K562 (cell line): Measurements from ENCODE around the gene LMCD1. TPM values are rescaled to one million over a fixed set of nuclear protein-coding genes. Genes with fewer than 3 reads are reported as not detected.

ENCODE experiments used
- ATAC-seq: fragments of 200-7000 bp; cut with Tn5 transposase; 3 replicates; pipeline ENCODE4 v1.9.1; 2020; ENCODE audit warnings: moderate library complexity
- BruUV-seq: library from RNA; stranded (reverse); fragments of 400-500 nt; replicated peaks from 2 replicates; lab custom pipeline; 2021; lab: Mats Ljungman, UMichigan
- CTCF ChIA-PET: fragments of 300-600 bp; formaldehyde crosslinking; extraction: SDS; loops from one replicate; lab custom pipeline; 2021; ENCODE audit warnings: low intra/inter-chr PET ratio; lab: Yijun Ruan, JAX
- POLR2A ChIA-PET: fragments of 300-600, 350-650 bp; sonication (Branson Sonifier 250); formaldehyde crosslinking; extraction: SDS; loops from one replicate; lab custom pipeline; 2021; ENCODE audit warnings: antibody characterized with exemption, inconsistent platforms; lab: Yijun Ruan, JAX
- DNase-seq, 4 experiments: peaks; one replicate each; pipeline versions ENCODE4 v3.0.0 to v3.0.0-alpha.2; 2011 to 2018; ENCODE audit warnings: low spot score in 3 of 4, mixed read lengths in 3 of 4; ENCODE audit errors: extremely low read depth in 1 of 4
- FAIRE-seq: peaks from 2 replicates; lab custom pipeline; 2011; peaks lifted over from hg19 to GRCh38; lab: Jason Lieb, UNC
- H2AFZ ChIP-seq: 2 replicates; pipeline ENCODE4 v1.6.0; 2011; ENCODE audit warnings: low read depth, low read length, control low read depth, inconsistent platforms
- H3K27ac ChIP-seq: fragments of 200-600 bp; 3 replicates; pipeline ENCODE4 v1.8.0; 2011; ENCODE audit warnings: low read depth, mild to moderate bottlenecking, control low read depth, inconsistent platforms, low read length, moderate library complexity, mixed read lengths; ENCODE audit errors: extremely low read depth
- H3K27me3 ChIP-seq, 2 experiments: fragments of 300-600 bp in 1 of 2; 2 replicates in 1 of 2; 3 replicates in 1 of 2; pipeline versions ENCODE4 v1.6.0 to v1.8.0; 2011; ENCODE audit warnings: inconsistent platforms in 2 of 2, low read length in 2 of 2, mild to moderate bottlenecking in 1 of 2, mixed read lengths in 1 of 2, moderate library complexity in 1 of 2; ENCODE audit not compliant: control insufficient read depth in 2 of 2, insufficient read depth in 2 of 2
- H3K36me3 ChIP-seq: fragments of 300-600 bp; 3 replicates; pipeline ENCODE4 v1.8.0; 2011; ENCODE audit warnings: mild to moderate bottlenecking, low read length, inconsistent platforms; ENCODE audit not compliant: control insufficient read depth, insufficient read depth
- H3K4me1 ChIP-seq, 2 experiments: fragments of 200-600 bp in 1 of 2; replicated peaks in 1 of 2; 2 replicates in 1 of 2; 3 replicates in 1 of 2; pipeline versions ENCODE4 v1.5.1 to v1.8.0; 2011; ENCODE audit warnings: inconsistent platforms in 2 of 2, low read length in 2 of 2, mild to moderate bottlenecking in 1 of 2, mixed read lengths in 1 of 2, moderate library complexity in 1 of 2; ENCODE audit not compliant: control insufficient read depth in 2 of 2, insufficient read depth in 2 of 2
- H3K4me2 ChIP-seq: 2 replicates; pipeline ENCODE4 v1.6.1; 2011; ENCODE audit warnings: low read length, control low read depth, inconsistent platforms, mixed read lengths; ENCODE audit not compliant: insufficient read depth
- H3K4me3 ChIP-seq: fragments of 200-600 bp; sonication (generic), shearing (Covaris generic); 2 replicates; pipeline ENCODE4 v1.5.1; 2016; ENCODE audit warnings: control low read depth, inconsistent platforms
- H3K79me2 ChIP-seq: fragments of 200-600 bp; 3 replicates; pipeline ENCODE4 v1.8.0; 2011; ENCODE audit warnings: low read length, inconsistent platforms; ENCODE audit not compliant: control insufficient read depth, insufficient read depth
- H3K9ac ChIP-seq, 2 experiments: 2 replicates each; pipeline versions ENCODE4 v1.6.0 to v1.6.1; 2011; ENCODE audit warnings: low read depth in 2 of 2, low read length in 2 of 2, control low read depth in 1 of 2, inconsistent platforms in 1 of 2, mild to moderate bottlenecking in 1 of 2, mixed read lengths in 1 of 2; ENCODE audit not compliant: insufficient read depth in 1 of 2
- H3K9me1 ChIP-seq: one replicate; pipeline ENCODE4 v1.6.0; 2011; ENCODE audit warnings: inconsistent platforms, mild to moderate bottlenecking, low read length, moderate library complexity; ENCODE audit not compliant: control insufficient read depth, insufficient read depth
- H3K9me3 ChIP-seq: replicated peaks from 2 replicates; pipeline ENCODE4 v1.5.1; 2011; ENCODE audit warnings: low read depth, low read length, inconsistent platforms; ENCODE audit not compliant: control insufficient read depth, insufficient read depth
- H4K20me1 ChIP-seq: replicated peaks from 2 replicates; pipeline ENCODE4 v1.6.1; 2011; ENCODE audit warnings: low read length, inconsistent platforms, mixed read lengths; ENCODE audit not compliant: control insufficient read depth, insufficient read depth
- BCOR ChIP-seq: fragments of 450-650 bp; IDR thresholded peaks from 2 replicates; pipeline ENCODE4 v1.6.1; 2016
- CBFA2T3 ChIP-seq: fragments of 450-650 bp; IDR thresholded peaks from 2 replicates; pipeline ENCODE4 v1.6.1; 2017
- CREBBP ChIP-seq: IDR thresholded peaks from one replicate; pipeline ENCODE4 v1.6.1; 2012; ENCODE audit warnings: low read depth, mild to moderate bottlenecking, control low read depth, inconsistent platforms, low read length
- DEAF1 ChIP-seq: fragments of 450-650 bp; formaldehyde crosslinking; IDR thresholded peaks from 2 replicates; pipeline ENCODE4 v1.4.0; 2020; ENCODE audit warnings: mild to moderate bottlenecking, moderate library complexity
- DNMT1 ChIP-seq: fragments of 450-650 bp; IDR thresholded peaks from 2 replicates; pipeline ENCODE4 v1.6.1; 2016; ENCODE audit warnings: antibody characterized with exemption, mild to moderate bottlenecking
- E2F3 ChIP-seq: fragments of 250-450 bp; sonication (Bioruptor Pico); IDR thresholded peaks from 2 replicates; pipeline ENCODE4 v1.4.0; 2020; ENCODE audit warnings: mild to moderate bottlenecking
- HDAC2 ChIP-seq: fragments of 450-650 bp; IDR thresholded peaks from 2 replicates; pipeline ENCODE4 v1.6.1; 2016; ENCODE audit warnings: mild to moderate bottlenecking
- HIVEP1 ChIP-seq: fragments of 250-450 bp; sonication (Bioruptor Pico); IDR thresholded peaks from 2 replicates; pipeline ENCODE4 v1.4.0; 2020; ENCODE audit warnings: mild to moderate bottlenecking
- HOMEZ ChIP-seq: fragments of 250-450 bp; sonication (Bioruptor Pico); IDR thresholded peaks from 2 replicates; pipeline ENCODE4 v1.4.0; 2020; ENCODE audit warnings: mild to moderate bottlenecking, moderate library complexity
- LCOR ChIP-seq: sonication (generic); formaldehyde crosslinking; IDR thresholded peaks from 2 replicates; pipeline ENCODE4 v1.8.0; 2022; ENCODE audit warnings: mild to moderate bottlenecking, missing genetic modification reagents
- MAFF ChIP-seq: IDR thresholded peaks from 2 replicates; pipeline ENCODE4 v1.6.1; 2012; ENCODE audit warnings: low read length, improper control_type of control experiment
- PRPF4 ChIP-seq: fragments of 200-400 bp; formaldehyde crosslinking; IDR thresholded peaks from one replicate; pipeline ENCODE4 v1.6.1; 2017; ENCODE audit warnings: low read length, low read depth, mild to moderate bottlenecking; ENCODE audit not compliant: insufficient read depth, poor library complexity, severe bottlenecking
- SPI1 ChIP-seq: IDR thresholded peaks from 2 replicates; pipeline ENCODE4 v1.6.1; 2011; ENCODE audit warnings: low read depth, low read length, control low read depth, borderline replicate concordance
- TBL1XR1 ChIP-seq, 2 experiments: IDR thresholded peaks; 2 replicates each; pipeline ENCODE4 v1.6.1; 2012; ENCODE audit warnings: improper control_type of control experiment in 2 of 2, low read length in 2 of 2, mild to moderate bottlenecking in 1 of 2
- ZNF174 ChIP-seq: fragments of 250-450 bp; sonication (Bioruptor Pico); IDR thresholded peaks from 2 replicates; pipeline ENCODE4 v1.4.0; 2020; ENCODE audit warnings: mild to moderate bottlenecking
- ZNF24 ChIP-seq: fragments of 450-650 bp; IDR thresholded peaks from 2 replicates; pipeline ENCODE4 v1.6.1; 2016
- ZNF347 ChIP-seq: fragments of 450-650 bp; formaldehyde crosslinking; IDR thresholded peaks from 2 replicates; pipeline ENCODE4 v1.4.0; 2020; ENCODE audit warnings: low read depth, mild to moderate bottlenecking, moderate library complexity
- ZNF518B ChIP-seq: fragments of 250-450 bp; sonication (Bioruptor Pico); IDR thresholded peaks from 2 replicates; pipeline ENCODE4 v1.5.0; 2021; ENCODE audit warnings: mild to moderate bottlenecking, moderate library complexity
- WGBS: fragments of 100-300 bp; shearing (Covaris generic); methylation state at CpG from one replicate; pipeline ENCODE4 v1.1.6; 2016; ENCODE audit warnings: low coverage, mixed read lengths; ENCODE audit not compliant: insufficient coverage; ENCODE audit errors: missing lambda C conversion rate; 5-methylcytosine and 5-hydroxymethylcytosine counted together
- in situ Hi-C: fragments of 300-500 bp; cut with MboI; formaldehyde crosslinking; loops from 4 replicates; pipeline ENCODE4 v1.15.0; 2018; ENCODE audit warnings: inconsistent platforms, mixed read lengths
- intact Hi-C: fragments of 100-400 bp; cut with micrococcal nuclease; formaldehyde crosslinking; loops from 2 replicates; pipeline ENCODE4 v1.14.2; 2022
- polyA plus RNA-seq, 8 experiments: library from polyadenylated mRNA; depleted of rRNA in 4 of 8; stranded (reverse) in 5 of 8; unstranded in 3 of 8; fragments of >200 nt; fragmentation: Nextera tagmentation in 2 of 8; fragmentation: Illumina TruSeq in 1 of 8; extraction: Ambion mirVana in 2 of 8; extraction: Trizol in 1 of 8; gene quantifications; 2 replicates each; pipeline versions ENCODE4 v1.2.1 to v1.2.3, GENCODE V29; 2011 to 2014; ENCODE audit warnings: inconsistent platforms in 1 of 8, missing spikeins in 1 of 8
- total RNA-seq, 7 experiments: library from RNA; depleted of rRNA in 6 of 7; stranded (reverse); fragments of >200 nt in 6 of 7; fragmentation: Illumina TruSeq in 2 of 7; extraction: Trizol in 2 of 7; gene quantifications; 2 replicates each; pipeline versions ENCODE4 v1.2.1 to v1.2.3, GENCODE V29; 2011 to 2021; ENCODE audit warnings: low replicate concordance in 1 of 7

Gene LMCD1
- total and polyA plus RNA-seq, 9 of the 15 experiments (the other 6 are each of a cell fraction or from before 2014, with no cell fraction given) = 0.60 TPM; not detected in 8

GRCh38 chr3:8517487-8517886 is 15.9 kb downstream of the LMCD1 start (continued):
- TF ChIP-seq ZNF518B (no peak), ZNF24 (no peak), CBFA2T3 (no peak), BCOR (no peak), DEAF1 (CRISPR knock-in tag) (no peak)

- CTCF ChIA-PET = no interaction called here
Observed at GRCh38 chr3:8518138-8518537, 16.5 kb downstream of the LMCD1 start.

More at GRCh38 chr3:8518138-8518537, 16.5 kb downstream of the LMCD1 start:
- POLR2A ChIA-PET = no interaction called here
- Histone ChIP-seq H3K4me3 (no peak overlapping the region), H4K20me1 (no peaks in the 10 kb centered on the region), H3K27ac (no peak overlapping the region), H3K9me3 (no peaks in the 10 kb centered on the region), H3K4me2 (no peak overlapping the region), H3K4me1 (no peaks in the 10 kb centered on the region), H3K79me2 (no peaks in the 10 kb centered on the region), H3K27me3 (no peaks in the 10 kb centered on the region), H2AFZ (no peak overlapping the region), H3K9ac (no peak overlapping the region), H3K36me3 (no peaks in the 10 kb centered on the region), H3K9me1 (no peaks in the 10 kb centered on the region)
- no TSS peak for BruUV-seq
- TF ChIP-seq TBL1XR1 (IDR thresholded peaks at IDR 0.05; ENCODE audit: low read length in 2 of 2) (no peak), HDAC2 (no peak), DNMT1 (no peak), ZNF347 (CRISPR knock-in tag) (no peak), PRPF4 (no peak), CREBBP (no peak), SPI1 (no peak), E2F3 (no peak), HOMEZ (CRISPR knock-in tag) (no peak), ZNF174 (CRISPR knock-in tag) (no peak), LCOR (CRISPR knock-in tag) (no peak), MAFF (no peak), HIVEP1 (no peak)
- intact Hi-C loops (no loop called here), in situ Hi-C loops (no loop called here)
- ATAC-seq (no peak), DNase-seq (no peak), FAIRE-seq (no peak)
- WGBS = 0% methylated on average over 2 of the region's 2 CpGs
